Measurements from ENCODE around the gene MALRD1. TPM values are rescaled to one million over a fixed set of nuclear protein-coding genes. Genes with fewer than 3 reads are reported as not detected.

Gene MALRD1
- total RNA-seq, 1 donor = 1.7 TPM

GRCh38 chr10:19184891-19185290, 136.3 kb downstream of the MALRD1 start:
- no peak for DNase-seq (ENCODE audit: low read depth)
- no peak for TF ChIP-seq CTCF (IDR thresholded peaks at IDR 0.05; ENCODE audit: insufficient read depth, low read depth, low read length)
- no peak overlapping the region for H3K4me3 ChIP-seq (ENCODE audit: low read depth, low read length)

- no peak for TF ChIP-seq CTCF (IDR thresholded peaks at IDR 0.05; ENCODE audit: insufficient read depth, low read depth, low read length)
- peak; percentile 57 for DNase-seq (ENCODE audit: low read depth)
- no peak overlapping the region for H3K4me3 ChIP-seq (ENCODE audit: low read depth, low read length)
Observed at GRCh38 chr10:19194866-19195265, 146.3 kb downstream of the MALRD1 start.

- TF ChIP-seq CTCF (IDR thresholded peaks at IDR 0.05; ENCODE audit: insufficient read depth, low read depth, low read length) = no peak
- DNase-seq (ENCODE audit: low read depth) = no peak
- H3K4me3 ChIP-seq (ENCODE audit: low read depth, low read length) = no peak overlapping the region
Observed at GRCh38 chr10:19195698-19196097, 147.1 kb downstream of the MALRD1 start.

GRCh38 chr10:19200211-19200610, 151.6 kb downstream of the MALRD1 start:
- no peak overlapping the region for H3K4me3 ChIP-seq (ENCODE audit: low read depth, low read length)
- DNase-seq (ENCODE audit: low read depth) = peak; percentile 27
- no peak for TF ChIP-seq CTCF (IDR thresholded peaks at IDR 0.05; ENCODE audit: insufficient read depth, low read depth, low read length)

- H3K4me3 ChIP-seq (ENCODE audit: low read depth, low read length) = no peak overlapping the region
- DNase-seq (ENCODE audit: low read depth) = no peak
- TF ChIP-seq CTCF (IDR thresholded peaks at IDR 0.05; ENCODE audit: insufficient read depth, low read depth, low read length) = no peak
Observed at GRCh38 chr10:19204246-19204917, 155.8 kb downstream of the MALRD1 start.

GRCh38 chr10:19209319-19209718, 160.7 kb downstream of the MALRD1 start:
- no peak for TF ChIP-seq CTCF (IDR thresholded peaks at IDR 0.05; ENCODE audit: insufficient read depth, low read depth, low read length)
- no peak overlapping the region for H3K4me3 ChIP-seq (ENCODE audit: low read depth, low read length)
- DNase-seq (ENCODE audit: low read depth) = no peak

- TF ChIP-seq CTCF (IDR thresholded peaks at IDR 0.05; ENCODE audit: insufficient read depth, low read depth, low read length) = no peak
- no peak overlapping the region for H3K4me3 ChIP-seq (ENCODE audit: low read depth, low read length)
- no peak for DNase-seq (ENCODE audit: low read depth)
Observed at GRCh38 chr10:19212590-19212989, 164.0 kb downstream of the MALRD1 start.

All from fibroblast of villous mesenchyme (primary cell).